Activated T-cell treated with anti-CD3 and anti-CD28 coated beads for 24 hours (primary cell): ENCODE results near the gene TMEM154.

Experiments
- DNase-seq: peaks from one replicate; pipeline ENCODE4 v3.0.0-alpha.2; 2020; ENCODE audit warnings: low read depth

Gene TMEM154

DNA sequence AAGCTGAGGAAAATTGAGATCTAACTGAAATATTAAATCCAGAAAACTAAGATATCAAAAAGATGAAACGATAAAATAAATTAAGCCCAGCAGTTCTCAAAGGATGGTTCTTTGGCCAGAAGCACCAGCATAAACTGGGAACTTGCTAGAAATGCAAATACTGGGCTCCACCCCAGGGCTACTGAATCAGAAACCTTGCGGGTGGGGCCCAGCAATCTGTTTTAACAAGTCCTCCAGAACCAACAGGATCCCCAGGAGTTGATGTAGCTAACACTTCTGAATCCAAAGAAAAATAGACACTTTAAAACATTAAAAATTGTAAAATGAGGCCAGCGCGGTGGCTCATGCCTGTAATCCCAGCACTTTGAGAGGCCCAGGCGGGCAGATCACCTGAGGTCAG, 14.1 kb upstream of the TMEM154 start:
- no peak for DNase-seq

DNA sequence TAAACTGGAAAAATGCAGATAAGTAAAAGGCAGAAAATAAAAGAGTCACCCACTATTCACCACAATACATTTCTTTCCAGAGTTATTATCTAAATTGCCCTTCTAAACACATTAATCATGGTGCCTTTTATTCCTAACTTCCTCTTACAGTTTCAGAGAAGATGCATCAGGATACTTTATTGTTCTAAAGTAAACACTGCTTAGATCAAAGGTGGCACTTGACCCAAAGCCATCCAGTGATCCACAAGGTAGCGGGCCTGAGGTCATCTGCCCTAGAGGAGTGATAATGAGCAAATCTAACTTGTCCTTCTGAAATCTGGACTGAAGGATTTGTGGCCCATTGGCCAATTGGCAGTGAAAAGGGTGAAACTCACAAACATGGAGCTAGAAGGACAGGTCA, 12.0 kb upstream of the TMEM154 start:
- no peak for DNase-seq

DNA sequence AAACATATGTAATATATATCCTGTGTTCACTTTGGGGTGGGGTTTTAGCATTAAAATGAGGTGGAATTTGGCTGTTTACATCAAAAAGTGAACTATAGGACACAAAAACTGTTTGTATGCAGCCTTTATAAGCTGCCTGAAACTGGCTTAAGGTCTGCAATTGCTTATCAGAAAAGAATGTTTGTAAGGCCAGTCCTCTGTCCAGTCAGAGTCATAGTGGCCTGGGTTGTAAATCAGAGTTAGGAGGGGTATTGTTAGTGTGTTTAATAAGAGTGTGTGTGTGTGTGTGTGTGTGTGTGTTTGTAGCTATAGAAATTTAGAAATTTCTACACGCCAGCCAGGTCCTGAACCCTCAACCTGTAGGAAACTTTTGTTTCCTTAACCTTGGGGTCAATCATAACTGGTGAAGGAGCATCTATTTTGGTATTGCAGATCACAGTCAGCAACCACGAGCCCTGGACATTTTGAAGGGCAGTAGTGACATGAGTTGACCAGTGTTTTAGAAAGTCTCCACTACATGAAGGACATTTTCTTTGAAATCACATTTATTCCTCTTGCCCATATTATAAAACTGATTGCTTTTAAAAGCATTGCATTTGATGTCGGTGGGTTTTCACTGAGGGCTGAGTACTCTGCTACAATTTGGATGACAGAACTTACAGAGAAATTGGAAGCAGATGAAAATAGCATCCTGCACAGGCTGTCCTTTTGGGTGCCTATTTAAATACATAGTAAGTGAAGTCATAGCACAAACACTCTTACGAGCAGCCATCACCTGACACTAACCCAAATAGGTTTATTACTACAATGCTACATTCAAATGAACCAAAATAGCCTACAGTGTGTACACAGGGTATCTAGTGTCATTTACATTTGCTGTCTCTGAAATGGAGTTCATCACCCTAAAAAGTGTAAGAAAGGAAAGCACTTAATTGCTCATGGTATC, 11.2 kb upstream of the TMEM154 start:
- DNase-seq: no peak

DNA sequence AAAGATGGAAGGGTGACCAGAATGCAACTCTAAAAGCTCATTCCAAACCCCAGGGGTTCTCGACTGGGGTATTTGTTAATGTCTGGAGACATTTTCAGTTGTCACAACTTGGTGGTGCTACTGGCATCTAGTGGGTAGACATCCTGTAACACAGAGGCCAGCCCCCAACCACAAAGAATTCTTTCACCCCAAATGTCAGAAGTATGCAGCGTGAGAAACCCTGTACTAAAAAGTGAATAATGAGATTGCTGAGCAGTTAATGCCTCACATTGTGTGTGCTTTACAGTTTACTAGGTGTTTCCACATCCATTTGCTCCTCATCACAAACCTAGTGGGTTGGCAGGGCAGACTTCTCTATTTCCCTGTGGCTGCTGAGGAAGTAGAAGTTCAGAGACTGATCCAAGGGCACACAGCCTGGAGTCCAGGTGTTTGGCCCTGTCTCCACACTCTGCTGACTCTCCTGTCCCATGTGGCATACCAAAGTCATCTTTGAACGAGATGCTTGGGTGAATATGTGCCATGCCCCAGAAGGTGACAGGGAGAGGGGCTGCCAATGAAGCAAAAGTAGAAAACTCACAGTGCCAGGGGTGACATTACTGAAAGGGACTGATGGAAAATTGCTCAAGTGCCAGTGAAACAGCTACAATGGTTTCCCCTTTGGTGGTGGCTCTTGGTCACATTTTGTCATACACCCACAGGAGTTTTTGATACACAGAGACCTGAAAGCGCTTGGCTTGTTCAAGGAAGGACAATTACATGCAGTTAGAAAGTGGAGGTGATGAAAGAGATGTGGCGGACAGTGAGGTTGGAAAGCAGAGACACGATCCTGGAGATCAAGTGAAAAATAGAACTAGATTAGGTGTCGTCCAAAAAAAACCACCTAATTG, 10.1 kb upstream of the TMEM154 start:
- DNase-seq: no peak

DNA sequence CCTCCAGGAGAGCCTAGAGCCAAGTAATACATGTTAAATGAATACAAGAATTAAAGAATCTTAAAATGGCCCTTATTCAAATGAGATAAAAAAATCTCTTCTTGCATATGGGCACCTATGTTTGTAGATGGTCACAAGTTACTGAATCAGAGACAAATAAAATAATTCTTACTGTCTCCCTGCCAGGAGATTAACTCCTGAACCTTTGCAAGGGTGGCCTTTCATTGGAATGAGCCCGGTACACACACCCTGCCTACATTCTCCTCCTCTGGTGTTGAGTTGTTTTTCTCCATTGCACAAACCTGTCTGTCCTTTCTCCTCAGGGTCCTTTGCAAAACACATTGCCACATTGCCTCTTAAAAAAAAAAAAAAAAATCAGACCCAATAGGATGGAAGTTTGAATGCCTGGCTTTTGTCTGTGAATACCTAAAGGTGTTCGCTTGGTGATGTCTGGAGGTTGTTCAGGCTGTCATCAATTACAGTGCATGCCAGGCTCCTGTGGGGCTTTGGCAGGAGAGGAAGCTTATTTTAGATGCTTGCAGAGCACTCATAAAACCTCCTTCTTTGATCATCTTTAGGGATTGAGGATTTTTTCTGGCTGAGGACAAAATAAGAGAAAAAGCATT, 8.3 kb upstream of the TMEM154 start:
- DNase-seq: no peak

DNA sequence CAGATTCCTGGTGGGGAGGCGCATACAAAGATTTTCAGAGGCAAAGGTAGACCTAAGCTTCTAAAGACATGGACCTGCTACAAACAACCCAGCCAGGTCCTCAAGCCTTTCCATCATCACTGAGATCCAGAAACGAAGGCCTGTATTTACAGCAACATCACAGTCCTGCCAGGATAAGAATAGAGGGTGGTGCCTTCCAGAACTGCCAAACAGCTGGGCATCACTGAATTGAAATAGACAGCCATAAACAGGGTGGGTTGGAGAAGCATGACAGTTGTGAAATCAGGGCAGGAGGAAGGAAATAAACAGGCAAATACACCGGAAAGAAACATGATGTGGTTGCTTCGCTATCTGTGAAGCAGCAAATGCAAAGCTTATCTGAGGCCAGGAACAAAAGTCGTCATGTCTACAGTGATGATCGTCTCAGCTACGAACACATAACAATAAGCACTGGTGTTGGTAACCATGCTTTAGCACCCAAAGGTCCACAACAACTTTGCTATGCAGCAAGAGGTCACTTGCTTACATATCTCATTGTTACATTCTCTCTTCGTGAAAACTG, 6.7 kb upstream of the TMEM154 start:
- DNase-seq: no peak

DNA sequence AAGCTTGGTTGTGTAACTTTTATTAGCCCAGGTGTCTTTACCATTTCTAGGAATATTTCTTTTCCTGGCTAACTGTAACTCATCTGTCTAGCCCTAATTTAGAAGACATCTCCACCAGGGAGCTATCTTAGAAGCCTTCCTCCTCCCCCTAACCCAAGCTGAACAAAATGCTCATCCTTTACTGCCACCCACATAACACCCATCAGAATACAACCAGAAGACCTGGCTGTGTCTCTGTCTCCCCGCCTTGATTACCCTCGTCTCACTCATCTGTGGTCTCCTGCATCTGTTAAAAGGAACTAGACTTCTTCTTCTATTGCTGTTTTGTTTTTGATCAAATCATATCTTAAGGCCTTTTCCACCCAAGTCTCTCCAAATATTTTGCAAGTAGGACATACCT, 4.8 kb upstream of the TMEM154 start:
- DNase-seq: no peak

DNA sequence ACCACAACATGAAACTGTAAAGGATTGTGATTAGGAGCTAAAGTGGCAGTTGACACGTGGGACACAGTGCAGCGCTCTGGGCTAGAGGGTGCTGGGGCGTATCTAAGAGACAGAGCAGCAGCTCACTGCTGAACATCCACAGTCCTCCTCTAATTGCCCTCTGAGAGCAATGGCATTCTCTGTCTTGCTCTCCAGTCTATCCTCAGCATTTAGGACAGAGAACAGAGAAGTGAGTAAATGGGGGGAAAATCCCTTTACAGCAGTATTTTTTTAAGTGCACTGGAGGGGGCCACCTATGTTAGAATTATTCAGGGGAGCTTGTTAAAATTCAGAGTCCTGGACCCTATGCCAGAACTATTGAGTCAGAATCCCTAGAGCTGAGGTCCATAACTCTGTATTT, 4.2 kb upstream of the TMEM154 start:
- no peak for DNase-seq

DNA sequence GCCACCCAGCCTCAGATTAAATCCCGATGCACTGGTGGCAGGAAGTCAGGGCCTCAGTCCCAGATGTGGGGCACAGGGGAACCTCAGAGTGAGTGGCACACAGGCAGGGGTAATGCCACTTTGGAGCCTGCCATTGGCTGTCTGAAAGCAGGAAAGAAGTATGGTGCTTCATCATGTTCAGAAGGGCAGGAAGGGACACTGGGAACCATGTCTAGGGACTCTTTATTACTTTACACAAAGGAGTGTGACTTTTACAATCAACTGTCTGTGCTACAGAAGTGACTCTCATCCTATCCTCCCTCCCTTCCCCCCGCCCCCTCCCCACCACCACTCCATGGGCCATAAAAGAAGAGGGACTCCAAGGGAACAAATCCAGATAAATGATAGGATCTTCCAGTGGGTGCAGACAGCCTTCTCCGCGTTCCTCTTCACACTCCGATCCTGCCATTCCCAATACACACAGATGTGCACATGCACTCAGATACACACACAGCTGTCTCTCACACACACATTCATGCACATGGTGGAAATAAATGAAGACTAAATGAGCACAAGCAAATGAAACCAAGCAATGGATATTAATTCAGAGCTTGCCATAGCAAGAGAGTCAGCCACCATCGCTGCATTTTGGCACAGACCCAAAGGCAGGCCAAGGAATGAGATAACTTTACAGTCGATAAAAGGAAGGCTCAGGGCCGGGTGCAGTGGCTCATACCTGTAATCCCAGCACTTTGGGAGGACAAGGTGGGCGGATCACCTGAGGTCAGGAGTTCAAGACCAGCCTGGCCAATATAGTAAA, 2.5 kb upstream of the TMEM154 start:
- no peak for DNase-seq

DNA sequence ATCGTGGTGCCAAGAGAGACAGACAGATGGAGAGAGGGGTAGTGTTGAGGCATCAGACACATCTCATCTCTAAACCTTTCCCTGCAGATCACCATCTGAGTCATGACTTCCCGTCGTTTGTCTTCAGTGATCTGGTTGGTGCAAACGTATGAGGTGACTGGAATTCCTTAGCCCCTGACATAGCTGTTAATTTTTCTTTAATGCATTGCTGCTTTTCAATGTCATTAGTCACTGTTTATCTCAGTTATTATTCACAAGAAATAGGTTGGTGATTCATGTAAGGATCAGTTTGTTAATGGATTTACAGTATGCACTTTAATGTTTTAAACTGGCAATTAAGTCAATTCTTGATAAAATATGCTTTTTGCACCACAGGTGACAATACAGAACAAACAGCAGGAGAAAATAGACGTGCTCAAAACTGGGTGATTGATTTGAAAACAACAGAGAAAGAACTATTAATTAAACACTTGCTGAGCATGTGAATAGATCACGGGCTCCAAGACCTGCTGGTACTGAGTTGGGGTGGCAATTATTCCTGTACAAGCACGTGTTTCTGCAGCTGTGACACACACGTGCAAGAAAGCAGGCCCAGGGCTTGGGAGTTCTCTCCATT, 1.3 kb upstream of the TMEM154 start:
- no peak for DNase-seq

DNA sequence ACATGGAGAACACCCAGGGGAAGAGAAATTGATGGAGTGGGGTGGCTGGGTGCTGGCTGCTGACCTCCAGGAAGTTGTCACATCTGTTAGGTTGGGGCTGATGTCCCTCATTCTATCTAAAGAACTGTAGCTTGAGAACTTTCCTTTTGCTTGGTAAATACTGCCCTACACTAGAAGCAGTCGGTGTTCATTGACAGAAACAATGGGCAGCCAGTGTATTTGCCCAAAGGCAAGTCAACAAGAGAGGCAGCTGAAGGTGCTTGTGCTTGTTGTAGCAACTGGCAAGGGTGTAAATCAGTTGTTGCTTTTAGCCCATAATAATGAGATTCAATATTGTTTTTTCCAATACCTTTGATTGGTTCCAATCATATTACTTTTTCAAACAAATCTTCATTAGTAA, 956 bp downstream of the TMEM154 start:
- DNase-seq: no peak

DNA sequence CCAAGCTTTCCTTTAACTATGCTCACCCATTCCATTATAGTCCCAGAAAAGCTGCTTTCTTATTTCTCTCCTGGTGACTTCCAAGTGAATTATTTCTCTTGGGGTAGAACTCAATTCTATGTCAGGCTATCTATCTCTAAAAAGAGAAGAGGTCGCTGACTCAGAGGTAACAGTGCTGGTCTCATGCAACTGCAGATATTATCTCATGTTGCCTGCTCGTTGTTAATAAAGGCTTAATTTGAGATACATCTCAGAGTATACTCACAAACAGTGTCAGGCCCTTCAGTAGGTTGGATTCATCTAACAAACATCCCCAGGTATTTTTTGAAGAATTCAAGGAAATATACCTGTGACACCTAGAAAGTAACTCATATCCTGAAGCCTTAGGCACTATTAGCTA, 2.7 kb downstream of the TMEM154 start:
- no peak for DNase-seq

DNA sequence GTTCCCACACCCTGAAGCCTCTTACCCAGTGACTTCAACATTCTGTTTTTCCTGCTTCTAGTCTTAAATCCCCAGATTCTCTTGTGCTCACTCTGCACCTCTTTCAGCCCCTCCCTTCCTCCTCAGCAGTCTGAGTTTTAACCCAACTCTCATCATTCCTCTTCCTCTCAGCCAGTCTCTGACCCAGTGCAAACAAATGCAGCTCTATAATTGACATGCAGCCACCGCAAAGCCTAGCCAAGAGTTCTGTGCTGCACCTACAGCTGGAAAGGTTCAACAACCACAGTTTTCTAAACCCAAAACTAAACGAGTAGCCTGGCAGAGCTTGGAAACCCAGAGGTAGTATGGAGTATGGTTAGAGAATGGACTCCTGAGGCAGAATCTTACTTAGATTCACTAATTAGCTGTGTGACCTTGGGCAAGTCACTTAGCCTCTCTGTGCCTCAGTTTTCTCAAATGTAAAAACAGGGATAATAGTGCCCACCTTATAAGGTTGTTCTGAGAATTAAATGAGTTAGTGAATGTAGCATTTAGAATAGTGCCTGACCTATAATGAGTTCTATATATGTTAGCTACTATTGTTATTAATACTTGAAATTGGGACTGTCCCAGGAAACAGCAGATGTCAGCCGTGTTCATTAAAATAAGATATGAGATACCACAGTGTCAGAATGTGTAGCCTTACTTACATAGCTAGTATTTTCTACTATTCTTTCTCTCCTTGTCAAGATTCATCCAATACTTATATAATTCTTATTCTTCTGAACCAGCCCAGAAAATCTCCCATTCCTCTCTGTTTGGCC, 3.5 kb downstream of the TMEM154 start:
- no peak for DNase-seq

DNA sequence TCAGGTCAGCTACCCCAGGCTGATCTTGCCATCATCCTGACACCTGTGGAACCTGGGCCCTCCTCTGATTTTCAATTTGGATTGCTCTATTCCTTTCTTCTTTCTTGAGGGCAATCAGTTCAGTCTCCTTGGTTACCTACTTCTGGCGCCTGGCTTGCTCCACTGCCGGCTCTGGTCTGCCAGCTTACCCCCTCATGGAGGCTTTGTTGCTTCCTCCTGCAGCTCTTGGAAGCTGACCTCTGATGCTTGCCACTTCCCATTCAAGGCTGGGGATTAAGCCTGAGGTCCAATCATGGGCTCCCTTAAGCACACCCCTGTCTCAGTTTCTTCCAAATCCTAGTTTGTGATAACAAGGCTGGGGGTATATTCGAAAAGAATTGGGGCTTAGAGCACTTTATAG, 5.4 kb downstream of the TMEM154 start:
- DNase-seq: no peak

DNA sequence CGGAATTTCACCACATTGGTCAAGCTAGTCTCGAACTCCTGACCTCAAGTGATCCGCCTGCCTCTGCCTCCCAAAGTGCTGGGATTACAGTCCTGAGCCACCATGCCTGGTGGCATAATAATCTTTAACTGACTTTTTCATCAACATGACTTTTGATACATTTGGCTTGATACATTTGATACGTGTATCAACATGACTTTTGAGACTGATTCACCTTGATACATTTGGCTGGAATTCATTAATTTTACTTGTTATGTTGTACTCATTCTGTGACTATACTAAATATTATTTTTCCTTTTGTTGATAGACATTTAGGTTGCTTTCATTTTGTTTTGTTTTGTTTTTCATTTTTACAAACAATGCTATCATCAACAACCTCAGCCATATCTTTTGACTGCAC, 6.3 kb downstream of the TMEM154 start:
- no peak for DNase-seq

DNA sequence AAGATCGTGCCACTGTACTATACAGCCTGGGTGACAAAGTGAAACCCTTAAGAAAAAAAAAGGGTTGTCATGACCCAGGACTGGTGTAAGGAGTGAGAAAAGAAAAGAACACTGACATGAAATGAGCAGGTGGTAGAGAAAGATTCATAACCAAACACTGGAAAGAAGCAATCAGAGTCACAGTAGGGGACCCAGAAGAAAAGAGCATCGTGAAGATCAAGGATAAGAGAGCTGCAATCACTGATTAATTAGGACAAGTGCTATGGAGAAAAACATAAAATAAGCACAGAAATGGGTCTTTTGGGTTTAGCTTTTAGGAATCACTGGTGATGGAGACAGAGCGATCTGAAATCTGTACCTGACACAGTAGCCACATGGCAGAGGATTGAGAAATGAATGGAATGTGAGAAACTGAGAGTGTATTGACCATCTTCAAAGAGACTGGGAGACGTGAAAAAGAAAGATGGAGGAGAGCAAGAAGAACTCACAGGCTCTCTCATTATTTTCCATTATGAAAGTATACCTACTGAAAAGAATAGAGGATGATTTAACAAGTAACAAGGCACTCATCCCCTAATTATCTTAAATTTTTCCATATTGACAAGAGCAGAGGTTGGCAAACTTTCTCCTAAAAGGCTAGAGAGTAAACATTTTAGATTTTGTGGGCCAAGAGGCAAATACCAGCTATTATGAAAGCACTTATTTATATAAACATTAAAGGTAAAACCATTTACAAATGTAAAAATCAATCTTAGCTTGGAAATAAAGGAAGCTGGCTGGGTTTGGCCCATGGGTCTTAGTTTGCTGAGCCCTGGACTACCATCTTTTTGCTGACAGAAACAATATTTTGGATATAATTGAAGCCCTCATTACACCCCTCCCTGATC, 7.3 kb downstream of the TMEM154 start:
- no peak for DNase-seq

DNA sequence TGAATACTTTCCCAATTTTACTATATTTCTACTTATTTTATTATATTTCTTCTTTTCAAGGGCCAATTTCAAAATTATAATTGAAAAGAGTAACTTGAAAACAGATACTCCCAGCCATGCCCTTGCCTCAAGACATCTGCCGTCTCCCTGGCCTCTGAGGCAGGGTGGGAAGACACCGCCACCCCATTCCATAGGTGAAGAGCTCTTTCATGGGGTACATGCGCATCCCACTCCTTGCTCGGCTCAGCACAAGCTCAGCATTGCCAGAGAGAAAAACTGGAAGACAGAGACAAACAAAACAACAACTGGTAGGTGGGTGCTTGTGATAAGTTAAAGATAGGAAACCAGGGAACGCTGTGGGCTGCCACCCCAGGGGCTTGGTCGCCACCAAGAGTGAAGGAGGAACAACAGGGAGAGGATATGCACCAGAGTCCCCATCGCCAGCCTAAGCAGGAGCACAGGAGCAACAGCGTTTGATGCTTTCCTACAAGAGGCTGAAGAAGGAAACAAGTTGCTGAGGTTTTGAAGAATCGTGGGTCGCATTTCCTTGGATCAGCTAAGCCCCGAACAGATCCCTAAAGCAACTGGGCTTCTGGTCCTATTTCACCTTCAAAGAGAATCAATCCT, 11.3 kb downstream of the TMEM154 start:
- no peak for DNase-seq

DNA sequence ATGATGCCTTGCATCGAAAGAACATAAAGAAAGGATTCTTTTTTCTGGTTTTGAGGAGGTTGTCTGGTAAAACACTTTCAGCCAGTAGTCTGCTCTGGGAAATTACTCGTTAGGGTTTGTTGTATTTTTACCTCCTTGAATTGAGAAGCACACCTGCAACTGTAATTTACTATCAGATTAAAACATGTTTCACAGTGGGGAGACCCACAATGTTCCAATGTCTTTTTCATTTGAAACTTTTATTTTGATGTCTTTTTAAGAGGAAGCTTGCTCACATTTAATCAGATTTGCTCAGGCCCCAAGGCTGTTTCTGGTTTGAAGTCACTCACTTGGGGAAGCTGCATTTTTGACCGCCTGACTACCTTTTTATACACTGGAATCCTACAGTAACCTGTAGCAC, 12.0 kb downstream of the TMEM154 start:
- no peak for DNase-seq

DNA sequence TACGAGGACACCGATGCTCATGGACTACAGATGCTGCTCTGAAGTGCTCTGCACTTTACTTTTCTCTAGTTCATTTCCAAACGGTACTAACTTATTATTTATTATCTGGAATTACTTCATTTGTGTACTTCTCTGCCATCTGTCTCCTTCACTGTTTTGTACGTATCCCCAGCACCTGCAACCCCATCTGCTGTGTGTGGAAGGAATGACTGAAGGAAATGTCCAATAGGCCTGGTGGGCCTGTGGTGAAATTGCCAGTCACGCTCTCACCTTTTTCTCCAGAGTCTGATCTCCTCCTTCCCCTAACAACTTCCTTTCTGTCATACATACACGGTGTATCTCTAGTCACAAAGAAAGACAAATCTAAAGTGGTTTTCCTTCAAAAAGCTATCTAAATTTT, 12.9 kb downstream of the TMEM154 start:
- no peak for DNase-seq
